ENCODE measurements around the gene GLB1L2.

The GLB1L2 gene

GRCh38 chr11:134417871-134418840, 86.4 kb downstream of the GLB1L2 start:
- Histone ChIP-seq H3K4me3 (no peak overlapping the region), H3K27ac (no peak overlapping the region), H3K9me3 (no peaks in the 10 kb centered on the region), H3K27me3 (peaks cover 8% of the 10 kb centered on the region), H3K4me1 (peaks cover 50% of the 10 kb centered on the region), H3K4me2 (no peak overlapping the region), H3K9ac (no peak overlapping the region), H4K20me1 (peaks cover 29% of the 10 kb centered on the region), H3K36me3 (no peaks in the 10 kb centered on the region)
- TF ChIP-seq Cebpa-rat (IDR thresholded peaks at IDR 0.05), result no peak

- no peak overlapping the region for H3K27ac ChIP-seq
- H3K36me3 ChIP-seq, result no peaks in the 10 kb centered on the region
- H3K4me3 ChIP-seq, result no peak overlapping the region
- no peaks in the 10 kb centered on the region for H3K9me3 ChIP-seq
- peaks cover 31% of the 10 kb centered on the region for H3K4me1 ChIP-seq
- no peaks in the 10 kb centered on the region for H4K20me1 ChIP-seq
- no peaks in the 10 kb centered on the region for H3K27me3 ChIP-seq
- TF ChIP-seq Cebpa-rat (IDR thresholded peaks at IDR 0.05), result no peak
- H3K4me2 ChIP-seq, result peak overlapping the region; percentile 7; the same call in 1 of the 2 replicates
- H3K9ac ChIP-seq, result no peak overlapping the region
Observed at GRCh38 chr11:134423106-134423505, 91.3 kb downstream of the GLB1L2 start.

- Histone ChIP-seq H3K27me3 (no peaks in the 10 kb centered on the region), H3K4me3 (no peak overlapping the region), H3K9me3 (no peaks in the 10 kb centered on the region), H3K4me2 (peak overlapping the region; percentile 49), H3K4me1 (peaks cover 31% of the 10 kb centered on the region), H4K20me1 (no peaks in the 10 kb centered on the region), H3K36me3 (no peaks in the 10 kb centered on the region), H3K27ac (no peak overlapping the region), H3K9ac (no peak overlapping the region)
- TF ChIP-seq Cebpa-rat (IDR thresholded peaks at IDR 0.05), result no peak
Observed at GRCh38 chr11:134425413-134425812, 93.6 kb downstream of the GLB1L2 start.
